DMS114 treated with DMSO at 0.1 percent for 48 hours (cell line): ENCODE data around the gene YJU2.
"Not testable (repeated sequence)": the region's sequence is repeated elsewhere in the genome, so short reads cannot be mapped to it uniquely, and the experiment has no call there.

ENCODE experiments used
- DNase-seq: peaks from one replicate; lab custom pipeline; 2025; ENCODE audit not compliant: unreplicated experiment; lab: John Stamatoyannopoulos, UW

Gene YJU2

DNA sequence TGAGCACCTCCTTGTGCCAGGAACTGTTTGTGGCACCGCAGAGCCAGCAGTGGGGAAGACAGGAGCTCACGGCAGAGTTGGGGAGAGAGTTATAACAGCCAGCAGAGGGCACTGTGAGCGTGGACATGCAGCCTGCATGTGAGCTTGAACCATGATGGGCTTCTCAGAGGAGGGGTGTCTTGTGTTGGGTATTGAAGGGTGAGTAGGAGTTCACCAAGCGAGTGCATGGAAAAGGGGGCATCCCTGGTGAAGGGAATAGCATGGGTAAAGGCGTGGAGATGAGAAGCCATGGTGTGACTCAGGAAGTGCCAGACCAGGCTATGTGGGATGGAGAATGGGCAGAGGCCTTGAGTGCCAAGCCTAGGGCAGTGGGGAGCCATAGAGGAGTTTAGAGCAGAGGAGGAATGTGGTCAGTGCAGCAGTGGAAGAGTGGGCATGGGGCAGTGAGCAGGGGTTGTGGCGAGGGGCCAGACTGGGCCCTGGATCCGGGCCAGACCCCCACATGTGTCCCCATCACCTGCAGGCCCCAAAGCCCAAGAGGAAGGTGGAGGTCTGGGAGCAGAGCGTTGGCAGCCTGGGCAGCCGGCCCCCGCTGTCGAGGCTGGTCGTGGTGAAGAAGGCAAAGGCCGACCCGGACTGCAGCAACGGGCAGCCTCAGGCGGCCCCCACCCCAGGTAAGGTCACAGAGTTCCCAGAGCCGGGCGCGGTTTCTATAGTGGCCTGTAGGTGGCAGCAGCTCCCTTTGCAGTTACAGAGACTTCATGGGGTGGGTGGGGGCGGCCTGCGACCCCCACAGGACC, 20.4 kb downstream of the YJU2 start:
- DNase-seq, result no peak

DNA sequence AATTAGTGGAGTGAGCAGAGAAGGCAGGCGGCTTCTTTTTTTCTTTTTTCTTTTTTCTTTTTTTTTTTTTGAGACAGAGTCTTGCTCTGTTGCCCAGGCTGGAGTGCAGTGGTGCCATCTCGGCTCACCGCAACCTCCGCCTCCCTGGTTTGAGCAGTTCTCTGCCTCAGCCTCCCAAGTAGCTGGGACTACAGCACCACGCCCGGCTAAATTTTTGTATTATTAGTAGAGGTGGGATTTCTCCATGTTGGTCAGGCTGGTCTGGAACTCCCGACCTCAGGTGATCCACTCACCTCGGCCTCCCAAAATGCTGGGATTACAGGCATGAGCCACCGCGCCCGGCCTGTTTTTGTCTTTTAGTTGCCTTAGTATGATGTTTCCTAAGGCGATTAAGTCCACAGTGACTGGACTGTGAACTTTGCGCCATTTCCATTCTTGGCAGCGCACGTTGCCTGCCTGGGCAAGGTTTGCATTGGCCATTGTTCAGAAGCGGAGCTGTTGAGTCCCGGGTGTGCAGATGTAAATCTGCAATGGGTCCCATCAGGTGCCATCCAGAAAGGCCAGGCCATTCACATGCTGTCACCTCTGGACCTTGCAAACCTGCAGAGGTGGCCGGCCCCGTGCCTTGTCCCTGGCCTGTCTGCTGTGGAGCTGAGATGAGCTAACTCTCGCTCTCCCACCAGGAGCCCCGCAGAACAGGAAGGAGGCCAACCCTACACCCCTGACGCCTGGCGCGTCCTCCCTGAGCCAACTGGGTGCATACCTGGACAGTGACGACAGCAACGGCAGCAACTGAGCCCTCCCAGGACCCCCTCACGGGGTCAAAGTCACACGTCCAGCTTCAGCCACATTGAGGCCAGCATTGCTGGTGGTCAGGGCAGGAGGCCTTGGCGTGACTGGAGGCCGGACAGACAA, 21.3 kb downstream of the YJU2 start:
- no peak for DNase-seq

DNA sequence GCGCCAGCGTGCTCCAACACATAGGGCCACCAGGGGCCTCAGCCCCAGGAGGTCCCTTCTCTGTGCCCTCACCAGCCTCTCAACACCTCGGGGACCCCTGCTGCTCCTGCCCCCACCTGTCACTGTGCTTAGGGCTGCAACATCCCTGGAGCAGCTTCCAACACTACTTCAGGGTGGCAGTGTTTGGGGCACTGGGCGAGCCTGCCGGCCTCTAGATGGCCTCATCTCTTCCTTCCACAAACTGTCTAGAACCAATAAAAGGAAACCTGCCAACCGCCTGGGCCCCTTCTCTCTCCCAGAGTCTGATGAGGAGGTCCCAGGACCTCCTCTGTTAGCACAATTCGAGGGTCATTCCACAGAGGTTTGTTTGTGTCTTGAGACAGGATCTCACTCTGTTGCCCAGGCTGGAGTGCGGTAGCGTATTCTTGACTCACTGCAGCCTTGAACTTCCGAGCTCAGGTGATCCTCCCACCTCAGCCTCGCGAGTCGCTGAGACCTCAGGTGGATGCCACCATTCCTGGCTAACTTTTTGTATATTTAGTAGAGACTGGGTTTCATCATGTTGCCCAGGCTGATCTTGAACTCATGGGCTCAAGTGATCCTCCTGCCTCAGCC, 22.0 kb downstream of the YJU2 start:
- DNase-seq, result no peak

DNA sequence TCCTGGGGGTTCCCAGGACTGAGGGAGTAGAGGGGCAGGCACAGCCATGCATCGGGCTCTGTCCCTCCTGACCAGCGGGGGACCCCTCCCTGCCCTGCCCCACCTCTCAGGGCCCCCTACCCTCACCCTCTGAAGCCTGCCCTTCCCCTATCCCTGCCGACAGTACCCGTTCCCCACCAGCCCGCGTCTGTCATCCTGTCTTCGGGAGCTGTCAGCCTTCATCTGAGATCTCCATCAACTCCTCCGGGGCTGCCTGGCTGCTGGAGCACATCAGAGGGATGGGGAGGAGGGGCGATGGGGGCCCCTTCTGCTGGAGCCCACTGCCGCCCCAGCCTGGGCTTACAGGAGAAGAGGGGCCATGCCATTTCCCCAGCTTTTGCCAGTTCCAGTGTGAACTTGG, 26.0 kb downstream of the YJU2 start:
- no peak for DNase-seq

DNA sequence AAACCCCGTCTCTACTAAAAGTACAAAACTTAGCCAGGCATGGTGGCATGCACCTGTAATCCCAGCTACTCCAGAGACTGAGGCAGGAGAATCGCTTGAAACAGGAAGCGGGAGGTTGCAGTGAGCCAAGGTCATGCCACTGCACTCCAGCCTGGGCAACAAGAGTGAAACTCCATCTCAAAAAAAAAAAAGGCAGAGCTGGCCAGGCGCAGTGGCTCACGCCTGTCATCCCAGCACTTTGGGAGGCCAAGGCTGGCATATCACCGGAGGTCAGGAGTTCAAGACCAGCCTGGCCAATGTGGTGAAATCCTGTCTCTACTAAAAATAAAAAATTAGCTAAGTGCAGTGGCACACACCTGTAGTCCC, 27.4 kb downstream of the YJU2 start:
- not testable (repeated sequence) for DNase-seq

DNA sequence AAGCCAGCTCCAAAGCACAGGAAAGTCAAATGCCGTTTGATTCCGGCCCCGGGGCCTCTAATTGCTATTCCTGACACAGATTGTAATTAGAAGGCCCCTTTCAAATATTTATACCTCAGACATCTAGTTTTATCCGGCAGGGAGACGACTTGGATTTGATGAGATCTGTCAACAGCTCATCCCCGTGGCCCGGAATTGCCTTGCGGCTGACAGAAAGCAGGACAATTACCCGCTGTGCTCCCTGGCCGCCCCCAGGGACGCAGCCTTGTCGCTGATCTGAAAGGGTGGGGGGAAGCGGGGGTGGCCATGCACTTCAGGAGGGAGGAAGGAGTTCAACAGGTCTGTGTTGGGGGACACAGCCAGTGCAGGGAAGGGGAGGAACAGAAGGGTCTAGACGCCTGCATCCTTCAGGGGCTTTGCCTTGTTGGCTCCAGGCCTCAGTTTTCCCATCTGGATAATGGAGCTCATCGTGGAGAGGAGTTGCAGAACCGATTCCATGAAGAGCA, 30.4 kb downstream of the YJU2 start:
- DNase-seq, result no peak

DNA sequence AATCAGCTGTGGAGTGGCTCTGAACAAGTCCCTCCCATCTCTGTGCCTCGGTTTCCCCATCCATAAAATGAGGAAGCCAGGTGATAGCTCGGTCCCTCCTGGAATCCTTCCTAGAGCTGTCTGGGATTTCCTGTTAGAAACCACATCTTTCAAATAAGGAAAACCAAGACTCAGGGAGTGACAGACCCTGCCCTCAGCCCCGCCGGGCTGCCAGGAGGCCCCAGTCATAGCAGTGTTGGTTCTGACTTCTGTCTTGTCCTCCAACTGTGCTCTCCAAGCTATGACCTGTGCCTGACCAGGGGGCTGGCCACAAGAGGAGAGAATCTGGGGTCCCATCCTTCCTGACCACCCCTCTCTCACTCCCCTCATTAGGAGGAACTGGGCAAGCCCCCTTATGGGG, 31.1 kb downstream of the YJU2 start:
- no peak for DNase-seq

DNA sequence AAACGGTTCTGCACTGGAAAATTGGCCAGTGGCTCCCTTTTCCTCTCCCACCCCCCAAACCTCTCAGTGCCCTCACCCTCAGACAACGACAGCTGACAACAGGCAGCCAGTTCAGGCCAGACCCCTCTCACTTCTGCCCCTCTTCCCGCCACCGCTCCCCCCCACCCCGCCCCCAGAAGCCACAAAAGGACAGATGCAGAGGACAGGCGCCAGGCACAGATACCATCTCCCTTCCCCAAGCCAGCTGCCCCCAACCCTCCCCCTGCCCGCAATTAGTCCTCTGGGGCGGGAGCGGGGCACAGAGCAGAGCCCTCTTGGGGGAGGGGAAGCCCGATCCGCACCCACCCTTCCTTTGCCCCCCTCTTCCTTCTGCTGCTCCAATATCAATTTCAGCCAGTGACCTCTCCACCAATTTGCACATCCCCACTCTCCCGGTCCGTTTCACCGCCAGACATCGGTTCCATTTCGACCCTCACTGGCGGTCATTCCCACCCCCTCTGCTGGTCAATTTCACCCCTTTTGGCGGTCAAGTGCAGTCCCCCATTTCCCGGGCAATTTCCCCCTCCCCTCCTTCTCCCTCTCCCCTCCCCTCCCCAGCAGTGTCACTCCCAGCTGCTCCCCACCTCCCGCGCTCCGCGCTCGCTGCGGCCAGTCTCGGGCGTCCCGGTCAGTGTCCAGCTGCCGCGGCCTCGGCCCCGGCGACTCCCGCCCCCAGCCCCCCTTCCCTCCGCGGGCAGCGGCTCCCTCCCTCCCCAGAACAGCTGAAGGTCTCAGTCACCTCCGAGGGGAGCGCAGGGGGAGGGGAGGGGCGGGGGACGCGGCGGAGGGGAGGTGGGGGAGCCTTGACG, 31.8 kb downstream of the YJU2 start, which contains the start of gene SHD:
TSS of gene SHD (plus strand) at position 848 of the 848 bp plus-strand sequence. CDS start 798 bp downstream, outside the sequence.
- no peak for DNase-seq

DNA sequence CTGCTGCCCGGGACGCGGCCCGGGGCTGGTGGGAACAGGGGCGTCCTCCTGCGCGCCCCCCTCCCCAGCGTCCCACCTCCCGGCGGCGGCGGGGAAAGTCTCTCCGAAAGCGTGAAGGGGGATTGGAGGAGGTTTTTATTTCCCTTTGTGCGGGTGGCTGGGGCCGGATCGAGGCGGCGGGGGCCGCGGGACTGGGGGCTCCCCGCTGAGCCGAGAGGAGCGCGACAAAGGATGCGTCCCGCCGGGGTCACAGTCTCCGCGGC, 32.3 kb downstream of the YJU2 start:
- no peak for DNase-seq

DNA sequence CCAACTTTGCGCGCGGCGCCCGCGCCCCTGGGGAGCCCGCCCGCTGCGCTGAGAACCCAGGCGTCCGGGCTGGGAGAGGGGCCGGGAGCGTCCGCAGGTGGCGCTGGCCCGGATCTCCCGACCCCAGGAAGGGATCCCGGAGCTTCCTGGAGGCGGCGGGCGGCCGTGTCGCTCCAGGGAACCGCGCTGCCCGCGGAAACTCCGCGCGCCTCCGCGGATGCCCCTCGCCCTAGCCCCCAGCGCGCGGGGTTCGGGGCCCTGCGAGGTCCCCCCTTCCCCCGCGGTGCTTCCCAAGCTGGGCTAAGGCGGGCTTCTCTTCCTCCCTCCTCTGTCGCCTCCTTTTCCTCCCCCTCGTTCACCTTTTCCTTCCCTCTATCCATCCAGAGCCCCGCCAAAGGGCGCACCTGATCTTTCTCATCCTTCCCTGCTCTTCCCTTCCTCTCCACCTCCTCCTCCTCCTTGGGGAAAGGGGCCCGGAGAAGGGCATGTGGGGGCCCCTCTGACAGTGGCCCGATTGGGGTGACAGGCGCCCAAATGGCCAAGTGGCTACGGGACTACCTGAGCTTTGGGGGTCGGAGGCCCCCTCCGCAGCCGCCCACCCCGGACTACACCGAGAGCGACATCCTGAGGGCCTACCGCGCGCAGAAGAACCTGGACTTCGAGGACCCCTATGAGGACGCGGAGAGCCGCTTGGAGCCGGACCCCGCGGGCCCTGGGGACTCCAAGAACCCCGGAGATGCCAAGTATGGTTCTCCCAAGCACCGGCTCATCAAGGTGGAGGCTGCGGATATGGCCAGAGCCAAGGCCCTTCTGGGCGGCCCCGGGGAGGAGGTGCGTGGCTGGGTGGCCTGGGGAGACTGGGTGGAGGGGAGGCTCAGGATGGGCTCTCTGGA, 32.9 kb downstream of the YJU2 start:
- no peak for DNase-seq

DNA sequence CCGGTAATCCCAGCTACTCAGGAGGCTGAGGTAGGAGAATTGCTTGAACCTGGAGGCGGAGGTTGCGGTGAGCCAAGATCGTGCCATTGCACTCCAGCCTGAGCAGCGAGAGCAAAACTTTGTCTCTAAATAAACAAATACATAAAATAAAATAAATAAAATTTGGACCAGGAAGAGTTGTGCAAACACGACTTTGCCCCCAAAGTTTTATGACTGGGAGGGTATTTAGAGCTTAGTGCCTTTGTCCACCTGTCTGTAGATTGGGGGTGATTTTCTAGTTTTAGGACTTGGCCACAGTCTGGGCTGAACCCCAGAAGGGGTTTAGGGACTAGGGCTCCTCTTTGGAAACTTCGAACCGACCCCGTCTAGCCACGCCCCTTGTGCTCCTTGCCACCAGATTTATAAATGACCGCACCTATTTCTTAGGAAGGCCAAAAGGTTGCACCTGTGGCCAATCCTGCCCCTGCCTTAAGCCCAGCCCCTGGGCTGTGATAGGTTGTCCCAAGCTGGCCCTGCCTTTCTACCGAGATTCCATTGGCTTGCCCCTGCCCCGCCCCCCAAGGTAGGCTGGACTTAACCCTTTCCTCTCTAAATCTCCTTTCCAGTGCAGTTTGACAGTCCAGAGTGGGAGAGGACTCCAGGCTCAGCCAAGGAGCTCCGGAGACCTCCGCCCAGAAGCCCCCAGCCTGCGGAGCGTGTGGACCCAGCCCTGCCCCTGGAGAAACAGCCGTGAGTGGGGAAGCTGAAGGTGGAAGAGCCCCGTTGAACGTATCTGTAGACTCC, 37.5 kb downstream of the YJU2 start:
- no peak for DNase-seq

DNA sequence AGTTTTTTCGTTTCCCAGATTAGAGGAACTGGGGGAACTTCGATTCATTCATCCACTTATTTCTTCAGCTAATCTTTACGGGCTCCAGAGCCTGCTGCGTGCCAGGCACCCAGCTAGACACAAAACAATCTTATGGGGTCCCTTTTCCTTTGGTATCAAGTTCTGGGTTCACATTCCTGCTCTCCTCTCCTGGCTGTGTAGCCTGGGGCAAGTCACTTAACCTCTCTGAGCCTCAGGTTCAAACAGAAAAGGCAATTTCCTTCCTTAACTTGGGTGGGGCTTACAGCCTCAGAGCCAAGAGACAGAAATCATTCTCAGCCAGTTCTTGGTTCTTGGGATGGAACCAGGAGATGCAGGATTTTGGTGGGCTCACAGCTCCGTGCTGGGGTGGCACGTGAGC, 38.1 kb downstream of the YJU2 start:
- no peak for DNase-seq

DNA sequence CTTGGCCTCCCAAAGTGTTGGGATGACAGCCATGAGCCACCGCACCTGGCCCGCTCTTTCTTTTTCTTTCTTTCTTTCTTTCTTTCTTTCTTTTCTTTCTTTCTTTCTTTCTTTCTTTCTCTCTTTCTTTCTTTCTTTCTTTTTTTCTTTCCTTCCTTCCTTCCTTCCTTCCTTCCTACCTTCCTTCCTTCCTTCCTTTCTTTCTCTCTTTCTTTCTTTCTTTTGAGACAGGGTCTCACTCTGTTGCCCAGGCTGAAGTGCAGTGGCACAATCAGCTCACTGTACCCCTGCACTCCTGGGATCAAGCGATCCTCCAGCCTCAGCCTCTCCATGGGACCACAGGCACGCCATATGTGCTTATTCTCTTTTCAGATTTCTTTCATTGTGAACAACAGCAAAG, 39.3 kb downstream of the YJU2 start:
- not testable (repeated sequence) for DNase-seq

DNA sequence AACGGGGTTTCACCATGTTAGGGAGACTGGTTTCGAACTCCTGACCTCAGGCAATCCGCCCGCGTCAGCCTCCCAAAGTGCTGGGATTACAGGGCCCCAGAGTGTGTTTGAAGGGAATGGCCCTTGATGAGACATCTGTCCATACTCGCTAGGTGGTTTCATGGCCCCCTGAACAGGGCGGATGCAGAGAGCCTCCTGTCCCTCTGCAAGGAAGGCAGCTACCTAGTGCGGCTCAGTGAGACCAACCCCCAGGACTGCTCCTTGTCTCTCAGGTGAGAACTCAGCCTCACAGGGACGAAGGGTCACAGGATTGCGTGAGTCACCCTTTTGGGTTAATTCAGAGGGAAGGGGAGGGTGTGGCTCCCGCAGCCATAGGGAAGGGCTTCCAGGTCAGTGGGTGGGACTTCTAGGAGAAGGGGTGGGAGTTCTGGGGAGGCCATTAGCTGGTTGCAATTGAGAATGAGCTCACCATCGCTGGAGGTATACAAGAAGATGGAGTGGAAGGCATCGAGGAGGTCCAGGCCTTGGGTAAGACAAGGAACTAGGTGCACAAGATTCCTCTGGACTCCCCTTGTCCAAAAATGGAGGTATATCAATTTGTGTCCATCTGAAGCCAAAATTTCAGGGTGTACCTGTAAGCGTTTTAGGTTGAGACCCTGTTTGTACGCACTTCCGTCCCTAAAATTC, 41.4 kb downstream of the YJU2 start:
- DNase-seq, result no peak

DNA sequence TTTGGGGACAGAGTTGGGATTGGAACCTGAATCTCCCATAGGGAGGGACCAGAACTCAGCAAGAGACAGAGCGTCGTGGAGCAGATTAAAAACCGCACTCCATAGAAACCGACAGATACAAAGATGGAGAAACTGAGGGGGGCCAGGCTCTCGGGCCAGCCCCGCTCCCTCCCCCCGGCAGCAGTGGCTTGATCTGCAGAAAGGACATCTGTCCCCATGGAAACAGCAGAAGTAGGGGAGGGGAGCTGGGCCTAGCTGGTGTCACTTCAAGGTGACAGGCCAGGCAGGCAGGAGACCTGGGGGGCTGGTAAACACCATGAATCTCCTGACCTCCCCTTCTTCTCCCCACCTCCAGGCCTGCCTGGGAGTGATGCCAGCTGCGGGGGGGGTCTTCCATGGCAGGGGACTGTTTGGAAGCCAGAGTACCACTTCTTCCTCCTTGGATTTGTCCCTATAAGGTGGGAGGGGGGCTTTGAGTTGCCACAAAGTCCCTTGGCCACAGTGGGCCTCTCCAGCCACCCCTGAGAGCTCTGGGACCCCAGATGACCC, 44.4 kb downstream of the YJU2 start:
- no peak for DNase-seq

DNA sequence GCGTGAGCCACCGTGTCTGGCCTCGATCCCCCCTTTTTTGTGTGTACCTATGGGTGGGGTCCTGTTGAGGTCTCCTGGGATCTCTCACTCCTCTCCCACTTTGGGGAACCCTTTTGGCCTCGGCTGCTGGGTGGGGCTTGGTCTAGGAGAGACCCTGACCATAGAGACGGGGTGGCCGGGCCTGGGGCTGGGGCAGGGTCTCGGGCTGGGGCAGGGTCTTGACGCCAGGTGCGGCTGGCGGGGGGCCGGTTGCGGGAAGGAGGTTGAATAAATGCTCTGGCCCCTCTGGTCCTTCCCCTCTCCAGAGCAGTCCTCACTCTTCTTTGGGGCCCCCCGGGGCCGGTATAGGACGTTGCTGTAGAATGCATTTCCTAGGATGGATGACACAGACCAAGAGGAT, 45.6 kb downstream of the YJU2 start:
- no peak for DNase-seq

DNA sequence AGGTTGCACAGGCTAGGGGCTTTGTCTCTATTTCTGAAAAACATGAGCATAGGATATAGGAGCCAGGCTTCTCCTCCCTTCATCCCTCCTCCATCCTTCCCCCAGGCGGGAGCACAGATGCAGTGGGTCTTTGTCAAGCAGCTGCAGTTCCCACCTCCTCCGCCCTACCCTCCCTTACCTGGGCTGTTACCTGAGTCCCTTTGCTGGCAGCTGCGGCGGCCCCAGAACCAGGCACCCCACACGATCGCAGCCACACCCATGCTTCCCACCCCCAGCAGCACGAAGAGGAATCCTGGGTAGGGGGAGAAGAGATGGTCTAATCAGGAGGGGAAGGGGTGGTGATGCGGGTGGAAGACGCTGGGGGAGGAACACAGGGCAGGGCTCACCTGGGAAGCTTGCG, 47.5 kb downstream of the YJU2 start:
- DNase-seq, result no peak
